ENCODE results near the gene PAFAH2. TPM values are rescaled to one million over a fixed set of nuclear protein-coding genes. Genes with fewer than 3 reads are reported as not detected.

PAFAH2 gene
- total RNA-seq, 1 experiment from 2014 or later: 12.4 TPM

- Histone ChIP-seq H4K8ac (replicated peaks; ENCODE audit: insufficient read length, low read depth, low read length) (no peak overlapping the region), H4K20me1 (ENCODE audit: control insufficient read depth, insufficient read depth, insufficient read length) (no peaks in the 10 kb centered on the region), H2AK5ac (ENCODE audit: insufficient read length, low read length) (no peak overlapping the region), H3K56ac (ENCODE audit: insufficient read length, low read depth, low read length) (no peak overlapping the region), H2BK15ac (ENCODE audit: low read depth, low read length) (no peak overlapping the region), H2BK5ac (ENCODE audit: insufficient read length, low read length) (no peak overlapping the region), H3K79me2 (ENCODE audit: insufficient read depth, low read length) (no peaks in the 10 kb centered on the region), H2BK12ac (ENCODE audit: insufficient read length, low read depth, low read length) (no peak overlapping the region), H3K23me2 (ENCODE audit: insufficient read length, low read depth, low read length, poor library complexity, severe bottlenecking) (no peaks in the 10 kb centered on the region), H2BK120ac (ENCODE audit: low read depth, low read length, poor library complexity, severe bottlenecking) (no peak overlapping the region), H3K4ac (ENCODE audit: low read depth, low read length) (no peak overlapping the region), H3K23ac (ENCODE audit: insufficient read length, low read depth, low read length) (no peak overlapping the region), H4K91ac (ENCODE audit: insufficient read length, low read depth, low read length) (no peak overlapping the region), H4K5ac (ENCODE audit: insufficient read length, low read depth, low read length) (no peak overlapping the region), H3K18ac (ENCODE audit: insufficient read length, low read depth, low read length) (no peak overlapping the region), H3K14ac (ENCODE audit: insufficient read depth, low read length) (no peak overlapping the region), H3K27ac (ENCODE audit: insufficient read length, low read depth, low read length) (no peak overlapping the region), H3K9ac (ENCODE audit: extremely low read depth, insufficient read length, low read length) (no peak overlapping the region), H2BK20ac (ENCODE audit: low read depth, low read length, poor library complexity, severe bottlenecking) (no peak overlapping the region), H2AFZ (ENCODE audit: low read length) (no peak overlapping the region), H3T11ph (ENCODE audit: low read length) (no peak overlapping the region), H3K79me1 (ENCODE audit: insufficient read depth, low read depth, low read length, poor library complexity, severe bottlenecking) (no peaks in the 10 kb centered on the region), H3K4me2 (ENCODE audit: insufficient read depth, insufficient read length, low read length) (no peak overlapping the region), H3K4me1 (ENCODE audit: insufficient read depth, low read length) (no peaks in the 10 kb centered on the region; the same call in 1 of the 2 replicates), H3K9me3 (ENCODE audit: control insufficient read depth, low read depth, low read length) (no peaks in the 10 kb centered on the region), H3K27me3 (ENCODE audit: insufficient read depth, low read length) (no peaks in the 10 kb centered on the region)
- no peak for DNase-seq
- peaks cover 6% of the 10 kb centered on the region for H3K27me3 Mint-ChIP-seq (ENCODE audit: low read depth)
- peaks cover 9 to 13% of the 10 kb centered on the region in 2 experiments for H3K4me1 Mint-ChIP-seq
- H3K27ac Mint-ChIP-seq: no peak overlapping the region
- no CpG with 5 or more reads among the region's 4 CpGs for WGBS (ENCODE audit: extremely low coverage, insufficient read length, low lambda C conversion rate)
- H3K9me3 Mint-ChIP-seq: no peaks in the 10 kb centered on the region
- no peak overlapping the region for H3K4me3 Mint-ChIP-seq
- TF ChIP-seq, protein P1, sequence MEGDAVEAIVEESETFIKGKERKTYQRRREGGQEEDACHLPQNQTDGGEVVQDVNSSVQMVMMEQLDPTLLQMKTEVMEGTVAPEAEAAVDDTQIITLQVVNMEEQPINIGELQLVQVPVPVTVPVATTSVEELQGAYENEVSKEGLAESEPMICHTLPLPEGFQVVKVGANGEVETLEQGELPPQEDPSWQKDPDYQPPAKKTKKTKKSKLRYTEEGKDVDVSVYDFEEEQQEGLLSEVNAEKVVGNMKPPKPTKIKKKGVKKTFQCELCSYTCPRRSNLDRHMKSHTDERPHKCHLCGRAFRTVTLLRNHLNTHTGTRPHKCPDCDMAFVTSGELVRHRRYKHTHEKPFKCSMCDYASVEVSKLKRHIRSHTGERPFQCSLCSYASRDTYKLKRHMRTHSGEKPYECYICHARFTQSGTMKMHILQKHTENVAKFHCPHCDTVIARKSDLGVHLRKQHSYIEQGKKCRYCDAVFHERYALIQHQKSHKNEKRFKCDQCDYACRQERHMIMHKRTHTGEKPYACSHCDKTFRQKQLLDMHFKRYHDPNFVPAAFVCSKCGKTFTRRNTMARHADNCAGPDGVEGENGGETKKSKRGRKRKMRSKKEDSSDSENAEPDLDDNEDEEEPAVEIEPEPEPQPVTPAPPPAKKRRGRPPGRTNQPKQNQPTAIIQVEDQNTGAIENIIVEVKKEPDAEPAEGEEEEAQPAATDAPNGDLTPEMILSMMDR (conservative IDR thresholded peaks at IDR 0.05): no peak
- H3K36me3 Mint-ChIP-seq (ENCODE audit: insufficient read depth in 1 of 3, low read depth in 3 of 3): no peaks in the 10 kb centered on the region
Observed at GRCh38 chr1:26005434-26006105, 7.7 kb upstream of the PAFAH2 start.

Measured in H9 (cell line).